GM21367 (cell line): Measurements from ENCODE around the gene AP1G1.
"Not testable (repeated sequence)": the region's sequence is repeated elsewhere in the genome, so short reads cannot be mapped to it uniquely, and the experiment has no call there.

Experiments
- ATAC-seq: cut with Tn5 transposase; IDR thresholded peaks from one replicate; pipeline ENCODE4 v1.9.1; 2021; ENCODE audit not compliant: unreplicated experiment

AP1G1 gene

GRCh38 chr16:71707199-71707598, 101.4 kb downstream of the AP1G1 start:
- ATAC-seq, result no peak

- ATAC-seq, result no peak
Observed at GRCh38 chr16:71706046-71706445, 102.6 kb downstream of the AP1G1 start.

DNA sequence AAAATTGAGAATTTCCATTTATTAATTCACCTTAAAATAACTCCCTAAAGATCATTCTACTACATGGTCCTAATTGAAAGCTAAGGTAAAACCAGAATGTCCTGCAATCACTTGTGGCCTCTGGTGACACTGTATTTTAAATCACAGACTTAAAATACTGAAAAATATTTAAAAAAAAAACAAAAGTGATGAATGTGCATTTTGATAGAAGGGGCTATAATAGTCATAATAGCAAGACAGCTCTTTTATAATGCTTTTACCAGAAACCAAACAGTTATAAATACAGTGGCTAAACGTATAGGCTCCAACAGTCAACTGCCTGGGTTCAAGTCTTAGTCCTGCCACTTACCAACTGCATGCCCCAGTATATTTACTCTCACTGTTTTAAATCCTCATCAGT, 105.3 kb downstream of the AP1G1 start:
- no peak for ATAC-seq

GRCh38 chr16:71700831-71701230, 107.8 kb downstream of the AP1G1 start:
- no peak for ATAC-seq

GRCh38 chr16:71698491-71698890, 110.1 kb downstream of the AP1G1 start:
- ATAC-seq, result no peak

GRCh38 chr16:71693164-71693563, 115.5 kb downstream of the AP1G1 start:
- ATAC-seq, result no peak

GRCh38 chr16:71689901-71690300, 118.7 kb downstream of the AP1G1 start:
- ATAC-seq, result no peak

- ATAC-seq, result no peak
Observed at GRCh38 chr16:71687861-71688260, 120.8 kb downstream of the AP1G1 start.

DNA sequence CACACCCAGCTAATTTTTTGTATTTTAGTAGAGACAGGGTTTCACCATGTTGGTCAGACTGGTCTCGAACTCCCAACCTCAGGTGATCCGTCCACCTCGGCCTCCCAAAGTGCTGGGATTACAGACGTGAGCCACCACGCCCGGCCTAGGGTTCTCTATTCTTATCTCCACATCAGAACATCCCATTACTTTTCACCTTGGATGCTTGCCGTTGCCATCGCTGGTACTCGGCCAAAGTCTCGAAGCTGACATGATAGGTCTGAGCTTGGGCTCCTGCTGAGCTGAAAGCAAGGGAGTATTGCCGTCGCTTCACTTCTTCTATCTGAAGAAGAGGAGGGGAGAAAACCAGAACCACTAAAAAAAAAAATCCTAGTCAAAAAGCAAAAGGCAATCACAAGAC, 124.4 kb downstream of the AP1G1 start:
- not testable (repeated sequence) for ATAC-seq

DNA sequence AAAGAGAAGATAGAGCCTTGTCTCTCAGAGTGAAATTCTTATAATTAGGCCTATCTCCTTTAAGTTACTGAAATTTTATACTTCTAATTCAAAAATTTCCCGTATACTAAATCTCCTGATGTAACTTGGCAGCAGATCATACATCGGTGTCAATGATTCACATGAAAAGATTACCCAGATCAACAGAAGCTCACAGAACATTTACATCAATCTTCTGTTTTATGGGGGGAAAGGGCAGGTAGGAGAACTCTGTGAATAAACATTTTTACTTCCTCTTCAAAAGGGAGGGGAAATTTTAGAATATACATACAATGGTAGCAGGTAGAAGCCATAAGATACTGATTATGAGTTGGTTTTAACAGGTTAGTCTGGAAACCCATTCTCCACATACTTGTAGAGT, 127.3 kb downstream of the AP1G1 start:
- no peak for ATAC-seq
